ENCODE results near the gene RGS6.
"Not testable (repeated sequence)": the region's sequence is repeated elsewhere in the genome, so short reads cannot be mapped to it uniquely, and the experiment has no call there.

Gene RGS6

GRCh38 chr14:72471346-72471745, 539.1 kb downstream of the RGS6 start:
- DNase-seq, result no peak

- no peak for DNase-seq
These were observed 540.6 kb downstream of the RGS6 start for GRCh38 chr14:72472845-72473244.

DNA sequence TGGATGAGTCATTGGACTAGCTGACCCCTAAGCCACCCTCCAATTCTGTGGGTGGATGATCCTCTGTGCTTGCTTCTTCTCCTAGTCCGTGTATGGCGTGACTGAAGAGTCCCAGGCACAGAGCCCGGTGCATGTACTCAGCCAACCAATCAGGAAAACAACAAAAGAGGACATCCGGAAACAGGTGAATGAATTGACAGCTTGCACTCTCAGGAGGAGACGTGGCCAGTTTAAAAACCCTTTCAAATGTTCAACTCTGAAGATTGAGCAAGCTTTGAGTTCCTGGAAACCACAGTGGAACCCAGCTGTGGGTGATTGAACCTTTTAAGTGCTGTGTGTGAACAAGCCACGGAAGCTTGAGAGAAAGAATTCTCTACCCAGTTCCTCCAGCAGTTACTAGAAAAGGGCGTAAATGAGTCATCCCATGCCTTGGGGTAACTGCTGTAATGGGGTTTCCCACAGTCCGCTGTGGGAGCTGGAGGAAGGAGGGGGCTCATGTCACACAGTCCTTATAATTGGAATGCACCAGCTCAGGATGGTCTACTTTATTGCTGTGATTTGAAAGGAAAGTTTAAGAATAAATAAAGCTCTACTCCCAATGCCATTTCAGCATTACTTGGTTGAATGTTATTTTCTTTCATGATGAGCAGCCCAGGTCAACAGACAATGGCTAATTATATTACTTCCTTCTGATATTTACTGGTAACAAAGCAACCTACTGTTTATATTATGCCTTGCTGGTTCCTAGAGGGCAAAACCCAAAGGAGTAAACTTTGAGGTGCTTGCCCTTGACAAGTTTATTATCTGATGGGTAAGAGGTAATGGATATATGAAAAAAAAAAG, 544.6 kb downstream of the RGS6 start:
- no peak for DNase-seq

DNA sequence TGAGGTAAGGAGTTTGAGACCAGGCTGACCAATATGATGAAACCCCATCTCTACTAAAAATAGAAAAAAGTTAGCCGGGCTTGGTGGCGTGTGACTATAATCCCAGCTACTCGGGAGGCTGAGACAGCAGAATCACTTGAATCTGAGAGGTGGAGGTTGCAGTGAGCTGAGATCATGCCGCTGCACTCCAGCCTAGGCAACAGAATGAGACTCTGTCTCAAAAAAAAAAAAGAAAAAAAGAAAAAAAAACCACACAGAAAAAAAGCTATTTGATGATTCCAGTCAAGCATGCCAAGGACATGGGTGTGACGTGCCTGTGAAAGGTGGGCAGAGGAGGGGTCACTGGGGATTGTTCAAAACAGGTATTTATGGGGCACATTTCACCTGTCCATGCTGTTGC, 545.3 kb downstream of the RGS6 start:
- not testable (repeated sequence) for DNase-seq

GRCh38 chr14:72478471-72478893, 546.3 kb downstream of the RGS6 start:
- no peak for DNase-seq

DNA sequence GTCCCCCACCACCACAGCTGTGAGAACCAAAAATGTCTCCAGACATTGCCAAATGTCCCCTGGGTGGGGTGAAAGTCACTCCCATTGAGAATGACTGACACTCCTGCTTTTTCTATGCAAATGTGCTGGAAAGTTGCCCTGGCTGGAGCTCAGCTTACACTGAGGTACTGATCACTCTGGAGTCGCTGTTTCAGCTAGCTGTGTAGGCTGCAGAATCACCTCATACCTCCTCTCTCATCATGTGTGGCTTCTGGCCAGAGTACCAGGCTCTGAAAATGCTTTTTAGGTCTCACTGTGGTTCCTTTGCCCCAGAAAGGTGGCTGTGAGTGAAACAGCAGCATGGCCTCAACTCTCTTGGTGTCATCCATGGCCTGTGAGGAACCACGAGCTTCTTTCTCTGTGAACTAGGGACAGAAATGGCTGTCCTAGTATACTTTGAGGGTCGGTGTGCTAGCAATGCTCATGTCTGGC, 547.3 kb downstream of the RGS6 start:
- DNase-seq, result no peak

DNA sequence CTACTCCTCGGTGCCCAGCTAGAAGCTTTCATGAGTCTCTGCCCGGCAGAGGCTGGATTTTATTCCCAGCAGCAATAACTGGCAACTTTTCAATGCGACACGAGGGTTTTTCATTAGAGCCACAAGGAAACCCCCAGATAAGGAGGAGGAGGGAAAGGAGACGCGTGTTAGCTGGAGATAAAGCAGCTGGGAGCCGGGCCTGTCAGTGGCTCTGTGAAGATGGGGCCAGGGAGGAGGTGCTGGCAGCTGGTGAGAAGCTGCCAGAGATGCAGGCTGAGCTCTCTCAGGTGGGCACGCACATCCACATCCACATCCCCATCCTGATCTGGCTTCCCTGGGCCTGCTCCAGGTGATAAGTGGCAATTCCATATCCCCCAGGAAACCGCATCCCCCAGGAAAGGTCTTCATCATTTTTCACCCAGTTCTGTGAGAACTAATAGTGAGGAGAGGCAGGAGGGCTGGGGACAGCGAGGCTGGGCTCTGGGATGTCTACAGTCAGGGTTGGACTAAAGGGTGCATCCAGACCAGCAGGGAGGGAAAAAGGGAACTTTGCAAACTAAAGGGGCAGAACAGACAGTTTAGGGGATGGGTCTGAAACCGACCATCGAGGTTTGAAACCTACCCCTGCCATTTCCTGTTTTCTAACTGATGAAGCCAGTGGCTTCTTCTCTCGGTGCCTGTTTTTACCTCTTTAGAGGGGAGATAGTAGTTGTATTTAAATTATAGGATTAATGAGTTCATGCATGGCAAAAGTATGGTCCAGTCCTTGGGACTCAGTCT, 548.4 kb downstream of the RGS6 start:
- no peak for DNase-seq

GRCh38 chr14:72483311-72483710, 551.1 kb downstream of the RGS6 start:
- no peak for DNase-seq

DNA sequence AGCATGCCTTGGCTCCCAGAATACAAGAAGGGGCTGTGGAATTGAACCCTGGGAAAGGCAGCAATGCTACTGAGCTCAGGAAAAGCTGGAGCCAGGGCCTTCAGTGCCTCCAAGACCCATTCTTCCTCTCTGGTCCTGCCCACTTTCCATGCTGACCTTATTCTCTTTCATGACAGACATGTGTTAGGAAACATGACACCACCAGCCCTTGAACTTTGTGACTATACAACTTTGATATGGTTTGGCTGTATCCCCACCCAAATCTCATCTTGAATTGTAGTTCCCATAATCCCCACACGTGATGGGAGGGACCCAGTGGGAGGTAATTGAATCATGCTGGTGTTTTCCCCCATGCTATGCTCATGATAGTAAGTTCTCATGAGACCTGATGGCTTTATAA, 553.5 kb downstream of the RGS6 start:
- no peak for DNase-seq

- no peak for DNase-seq
These were observed 556.3 kb downstream of the RGS6 start for GRCh38 chr14:72488514-72488913.

GRCh38 chr14:72492196-72492595, 560.0 kb downstream of the RGS6 start:
- no peak for DNase-seq

DNA sequence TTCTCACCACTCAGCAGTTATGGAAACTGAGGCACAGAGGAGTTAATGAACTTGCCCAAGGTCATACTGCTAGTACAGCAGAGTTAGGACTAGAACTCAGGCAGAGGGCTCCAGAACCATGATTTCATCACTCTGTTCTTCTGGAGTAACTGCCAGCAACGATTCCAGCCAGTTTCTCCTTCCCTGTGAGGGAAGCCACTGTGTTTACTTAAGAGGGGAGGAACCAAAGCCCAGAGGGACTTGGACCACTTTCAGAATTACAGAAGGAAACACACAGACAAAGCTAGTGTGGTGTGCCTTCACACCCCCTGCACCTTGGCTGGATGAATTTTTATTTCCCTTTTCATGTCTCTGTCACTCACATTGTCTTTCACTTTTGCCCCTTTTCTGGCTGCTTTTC, 563.4 kb downstream of the RGS6 start:
- no peak for DNase-seq

DNA sequence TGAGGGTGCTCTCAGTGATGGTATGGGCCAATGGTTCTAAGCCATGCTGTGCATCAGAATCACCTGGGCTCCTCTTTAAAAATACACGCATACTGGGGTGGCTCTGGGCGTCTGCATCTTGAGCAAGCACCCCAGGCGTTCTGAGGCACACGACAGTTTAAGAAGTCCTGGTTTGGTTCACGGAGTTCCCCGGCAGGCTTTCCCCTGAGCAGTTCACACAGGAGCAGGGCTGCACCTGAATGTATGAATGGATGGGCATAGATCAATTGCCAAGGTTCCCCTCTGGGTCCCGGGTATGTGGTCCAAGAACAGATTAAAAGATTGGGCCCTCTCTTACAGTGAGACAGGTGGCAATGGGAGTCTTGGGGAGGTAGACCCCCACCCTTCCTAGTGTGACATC, 566.4 kb downstream of the RGS6 start:
- no peak for DNase-seq

DNA sequence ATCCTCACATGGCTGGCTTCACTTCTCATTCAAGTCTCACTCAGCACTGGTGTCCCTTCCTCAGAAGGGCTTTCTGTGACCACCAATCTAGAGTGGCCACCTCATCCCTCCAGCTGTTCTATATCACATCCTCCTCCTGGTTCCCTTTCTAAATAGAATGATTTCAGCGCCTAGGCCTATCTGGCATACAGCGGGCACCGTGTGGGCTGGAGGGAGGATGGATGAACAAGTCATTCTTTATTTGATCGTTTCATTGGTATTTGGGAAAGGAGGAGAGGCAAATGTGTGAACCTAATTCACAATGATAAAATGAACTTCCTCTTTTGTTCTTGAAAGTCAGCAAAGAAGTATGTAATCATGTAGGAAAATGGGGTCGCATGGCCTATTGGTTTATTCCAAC, 567.5 kb downstream of the RGS6 start:
- no peak for DNase-seq

DNA sequence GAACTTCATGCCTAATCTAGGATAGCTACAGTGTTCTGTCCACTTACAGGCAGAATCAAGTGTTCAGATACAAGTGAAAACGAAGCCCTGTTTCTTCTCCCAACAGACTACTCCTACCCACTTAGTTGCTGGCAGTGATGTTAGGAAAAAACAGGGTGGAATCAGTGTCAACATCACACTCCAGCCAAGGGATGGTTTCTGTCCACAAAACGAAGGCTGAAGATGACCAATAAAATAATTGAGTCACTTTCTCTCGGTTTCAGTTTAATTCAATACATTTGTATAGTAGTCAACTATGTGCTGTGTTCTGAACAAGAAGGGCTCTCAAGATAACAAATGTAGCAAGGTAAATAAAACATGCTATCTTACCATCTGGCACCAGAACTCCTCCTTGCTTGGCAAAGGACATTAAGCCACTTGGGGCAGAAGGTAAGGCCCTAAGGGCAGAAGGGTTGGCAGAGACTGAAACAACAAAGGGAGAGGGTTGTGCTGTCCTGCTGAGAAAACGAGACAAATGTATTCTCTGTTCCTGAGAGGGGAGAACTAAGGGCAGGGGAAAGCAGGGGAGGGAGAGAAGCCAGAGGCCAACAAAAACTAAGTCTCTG, 568.1 kb downstream of the RGS6 start:
- no peak for DNase-seq

DNA sequence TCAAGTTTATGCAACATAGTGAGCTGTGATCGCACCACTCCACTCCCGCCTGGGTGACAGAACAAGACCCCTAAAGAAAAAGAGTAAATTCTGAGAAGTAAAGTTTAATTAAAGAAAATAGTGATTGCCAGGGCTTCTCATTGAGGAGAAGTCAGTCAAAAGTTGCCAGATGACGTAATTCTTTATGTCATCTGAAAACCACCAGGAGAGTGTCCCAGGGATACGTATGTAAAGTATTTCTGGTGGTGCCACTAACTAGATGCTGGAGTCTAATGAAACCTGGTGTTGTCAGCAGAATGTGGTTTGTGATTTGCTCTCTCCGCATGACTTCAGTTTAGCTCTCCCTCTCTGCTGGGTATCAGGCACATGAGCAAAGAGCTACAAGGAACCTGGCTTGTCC, 569.2 kb downstream of the RGS6 start:
- DNase-seq, result no peak

GRCh38 chr14:72503271-72503670, 571.0 kb downstream of the RGS6 start:
- DNase-seq, result no peak

- no peak for DNase-seq
These were observed 571.6 kb downstream of the RGS6 start for GRCh38 chr14:72503696-72504368.

GRCh38 chr14:72510566-72510965, 578.3 kb downstream of the RGS6 start:
- DNase-seq, result no peak

GRCh38 chr14:72512281-72512680, 580.1 kb downstream of the RGS6 start:
- no peak for DNase-seq

DNA sequence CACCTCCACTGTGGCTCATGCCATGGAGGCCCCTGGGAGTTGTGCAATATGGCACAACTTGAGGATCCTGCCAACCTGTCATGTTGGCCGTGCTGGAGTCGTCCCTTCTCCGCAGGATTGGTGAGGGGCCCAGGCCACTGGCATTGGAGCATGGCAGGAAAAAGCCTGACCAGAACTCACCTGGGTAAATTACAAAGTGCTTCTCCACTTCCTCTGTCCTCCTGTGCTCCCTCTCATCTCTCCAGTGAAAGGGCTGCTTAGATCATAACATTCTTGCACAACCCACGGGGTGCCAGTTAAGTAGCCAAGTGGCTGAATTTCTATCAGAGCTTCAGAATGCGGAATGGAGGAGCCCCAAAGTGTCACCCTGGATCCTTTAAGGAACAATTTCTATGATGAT, 580.7 kb downstream of the RGS6 start:
- DNase-seq, result no peak

- DNase-seq, result no peak
These were observed 581.1 kb downstream of the RGS6 start for GRCh38 chr14:72513346-72513745.

Data from NCI-H146 (cell line).